ENCODE results near the gene HLF.
A peak's percentile ranks its signal among the peaks of the same experiment; 100 is the strongest.

Gene HLF, protein sequence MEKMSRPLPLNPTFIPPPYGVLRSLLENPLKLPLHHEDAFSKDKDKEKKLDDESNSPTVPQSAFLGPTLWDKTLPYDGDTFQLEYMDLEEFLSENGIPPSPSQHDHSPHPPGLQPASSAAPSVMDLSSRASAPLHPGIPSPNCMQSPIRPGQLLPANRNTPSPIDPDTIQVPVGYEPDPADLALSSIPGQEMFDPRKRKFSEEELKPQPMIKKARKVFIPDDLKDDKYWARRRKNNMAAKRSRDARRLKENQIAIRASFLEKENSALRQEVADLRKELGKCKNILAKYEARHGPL

DNA sequence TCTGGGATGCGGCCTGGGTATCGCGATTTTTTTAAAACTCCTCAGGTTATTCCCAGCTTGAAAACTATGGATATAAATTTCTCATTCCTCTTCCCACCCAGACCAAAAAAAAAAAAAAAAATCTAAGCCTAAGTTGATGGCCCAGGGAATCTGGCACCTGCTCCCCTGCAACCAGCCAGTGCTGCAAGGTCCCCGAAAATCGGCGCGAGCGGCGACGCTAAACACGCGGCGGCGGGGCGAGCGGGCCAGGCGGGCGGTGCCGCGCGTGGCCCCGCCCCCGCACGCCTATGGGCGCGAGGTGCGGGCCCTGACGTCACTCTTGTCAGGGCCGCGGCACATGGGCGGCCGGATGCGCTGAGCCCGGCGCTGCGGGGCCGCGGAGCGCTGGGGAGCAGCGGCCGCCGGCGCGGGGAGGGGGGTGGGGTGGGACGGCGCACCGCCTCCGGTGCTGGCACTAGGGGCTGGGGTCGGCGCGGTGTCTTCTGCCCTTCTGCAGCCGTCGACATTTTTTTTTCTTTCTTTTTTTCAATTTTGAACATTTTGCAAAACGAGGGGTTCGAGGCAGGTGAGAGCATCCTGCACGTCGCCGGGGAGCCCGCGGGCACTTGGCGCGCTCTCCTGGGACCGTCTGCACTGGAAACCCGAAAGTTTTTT is at the start of gene HLF:
Gene HLF, plus strand, starts transcription at position 316 of the 654 bp plus-strand sequence. CDS start 525 bp downstream, outside the sequence.
- peak; percentile 80 for DNase-seq

GRCh38 chr17:55215711-55216110 is 49.0 kb upstream of the HLF start:
- DNase-seq, result no peak

DNA sequence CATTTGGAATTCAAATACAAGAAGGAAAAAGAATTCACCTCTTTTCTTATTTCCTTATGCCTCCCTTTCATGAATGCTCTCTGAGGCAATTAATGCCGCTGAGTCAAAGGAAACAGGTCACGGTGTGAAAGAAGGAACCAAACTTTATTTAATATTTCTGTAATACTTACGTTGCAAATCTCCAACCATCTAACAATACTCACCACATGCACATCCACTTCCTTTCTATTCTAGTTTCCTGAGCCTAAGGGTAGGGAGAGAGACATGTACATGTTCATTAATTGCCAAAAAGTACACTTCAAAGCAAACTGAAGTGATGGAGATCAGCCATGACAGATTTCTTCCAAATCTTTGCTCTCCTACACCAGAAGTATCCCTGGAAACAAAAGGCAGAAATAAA is 47.9 kb upstream of the HLF start:
- no peak for DNase-seq

DNA sequence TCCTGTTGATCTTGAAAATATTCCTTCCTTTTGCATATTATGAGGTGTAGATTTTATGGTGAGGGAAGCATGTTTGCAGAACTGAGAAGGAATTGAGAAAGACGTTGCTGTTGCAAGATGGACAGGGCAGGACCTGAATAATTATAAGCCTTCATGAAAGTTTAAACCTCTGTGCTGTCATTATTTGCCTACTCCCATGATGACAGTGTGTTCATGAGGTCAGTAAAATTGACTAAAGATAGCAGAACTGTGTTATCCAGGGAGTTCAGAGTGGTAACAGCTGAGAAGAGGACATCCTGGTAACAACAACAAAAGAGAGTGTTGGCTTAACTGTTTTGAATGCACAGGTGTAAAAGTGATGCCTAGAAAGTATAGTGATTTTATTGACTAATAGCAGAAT is 45.3 kb upstream of the HLF start:
- DNase-seq, result no peak

- DNase-seq, result no peak
Measured at GRCh38 chr17:55219934-55220333, 44.8 kb upstream of the HLF start.

DNA sequence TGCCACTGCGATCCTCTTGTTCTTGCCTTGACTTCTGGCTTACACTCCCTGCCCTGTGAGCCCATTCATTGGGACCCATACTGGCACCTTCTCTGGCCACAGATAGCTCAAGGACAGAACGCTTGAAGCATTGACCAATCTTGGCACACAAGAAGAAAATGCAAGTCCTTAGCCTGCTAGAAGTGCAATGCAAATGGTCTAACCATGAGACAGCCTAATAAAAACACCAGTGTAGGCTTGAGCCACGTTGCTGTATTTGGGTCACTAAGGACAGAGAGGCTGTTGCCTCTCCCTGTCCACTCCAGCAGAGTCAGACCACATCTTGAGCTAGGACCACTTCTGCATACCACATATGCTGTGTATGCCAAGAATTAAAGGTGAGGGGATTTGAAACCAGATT is 41.2 kb upstream of the HLF start:
- DNase-seq, result no peak

- no peak for DNase-seq
Measured at GRCh38 chr17:55224746-55225145, 40.0 kb upstream of the HLF start.

GRCh38 chr17:55225237-55225636 is 39.5 kb upstream of the HLF start:
- no peak for DNase-seq

GRCh38 chr17:55228683-55229192 is 36.0 kb upstream of the HLF start:
- DNase-seq, result no peak

DNA sequence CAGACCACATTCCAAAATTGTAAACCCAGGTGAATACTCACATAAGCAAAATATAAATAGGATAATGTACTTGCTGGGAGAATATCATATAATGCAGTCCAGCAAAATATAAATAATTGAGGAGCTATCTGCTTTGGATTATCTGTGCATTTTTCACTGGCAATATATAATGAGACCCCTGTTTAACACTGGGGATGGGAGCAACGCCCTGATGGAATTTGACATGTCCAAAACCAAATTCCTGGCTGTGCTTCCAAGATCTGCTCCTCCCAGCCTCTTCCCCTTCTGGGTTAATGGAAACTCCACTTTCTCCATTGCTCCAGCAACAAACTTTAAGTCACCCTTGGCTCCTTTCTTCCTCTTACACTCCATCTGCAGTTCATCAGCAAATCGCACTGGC is 35.5 kb upstream of the HLF start:
- no peak for DNase-seq

- DNase-seq, result no peak
Measured at GRCh38 chr17:55230716-55231115, 34.0 kb upstream of the HLF start.

GRCh38 chr17:55233840-55234239 is 30.9 kb upstream of the HLF start:
- no peak for DNase-seq

GRCh38 chr17:55236316-55236715 is 28.4 kb upstream of the HLF start:
- DNase-seq, result no peak

- peak; percentile 13 for DNase-seq
Measured at GRCh38 chr17:55237268-55237667, 27.5 kb upstream of the HLF start.

GRCh38 chr17:55237841-55238178 is 26.9 kb upstream of the HLF start:
- DNase-seq, result no peak

- DNase-seq, result peak; percentile 91
Measured at GRCh38 chr17:55238179-55238930, 26.4 kb upstream of the HLF start.

GRCh38 chr17:55238931-55239297 is 25.8 kb upstream of the HLF start:
- peak; percentile 28 for DNase-seq

DNA sequence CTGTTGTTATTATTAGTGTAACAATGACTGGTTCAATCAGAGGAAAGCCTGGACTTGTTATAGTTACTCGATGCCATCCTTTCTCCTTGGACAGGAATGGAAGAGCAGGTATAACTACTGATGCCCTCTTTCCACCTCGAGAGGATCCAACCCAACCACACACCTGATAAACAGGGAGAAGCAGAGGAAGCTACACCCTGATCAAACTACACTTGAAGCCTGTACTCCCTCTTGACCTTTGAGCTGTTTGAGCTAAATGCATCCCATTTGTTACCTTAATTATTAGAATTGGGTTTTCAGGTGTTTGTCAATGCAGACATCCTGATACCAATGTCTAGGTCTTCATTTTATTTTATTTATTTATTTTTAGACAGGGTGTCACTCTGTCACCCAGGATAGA is 23.7 kb upstream of the HLF start:
- DNase-seq, result no peak

- no peak for DNase-seq
Measured at GRCh38 chr17:55242476-55242875, 22.3 kb upstream of the HLF start.

GRCh38 chr17:55245986-55246385 is 18.8 kb upstream of the HLF start:
- no peak for DNase-seq

DNA sequence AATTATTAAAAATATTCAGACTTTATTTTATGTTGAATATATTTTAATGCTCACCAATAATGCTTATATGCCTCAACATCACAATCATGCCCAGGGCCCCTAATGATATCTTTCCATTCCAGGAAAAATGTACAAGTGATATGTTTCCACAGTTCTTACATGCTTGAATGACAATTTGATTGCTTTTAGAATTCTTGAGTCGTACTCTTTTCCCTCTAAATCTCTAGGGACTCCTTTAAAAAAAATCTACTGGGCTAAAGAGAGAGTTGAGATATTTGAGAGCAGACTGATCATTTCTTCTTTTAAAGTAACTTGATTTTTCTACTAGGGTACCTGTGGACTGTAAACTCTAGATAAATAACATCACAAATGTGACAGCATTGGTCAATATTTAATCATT is 18.2 kb upstream of the HLF start:
- no peak for DNase-seq

DNA sequence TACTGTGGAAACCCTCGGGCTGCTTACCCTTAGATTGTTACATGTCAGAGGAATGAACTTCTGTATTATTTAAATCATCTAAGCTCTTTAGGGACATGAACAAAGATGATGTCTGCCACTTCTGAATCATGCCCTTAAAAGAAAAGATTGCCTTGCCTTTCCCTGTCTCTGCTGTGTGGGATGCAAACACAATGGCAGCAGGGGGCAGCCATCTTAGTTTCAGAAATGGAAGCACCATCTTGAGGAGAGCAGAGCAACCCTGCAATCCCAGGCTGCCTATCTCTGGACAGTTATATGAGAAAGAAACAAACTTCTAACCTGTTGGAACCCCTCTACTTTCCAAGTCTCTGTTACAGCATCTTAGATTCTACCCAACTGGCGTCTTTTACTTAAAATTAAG is 16.7 kb upstream of the HLF start:
- no peak for DNase-seq

- no peak for DNase-seq
Measured at GRCh38 chr17:55249861-55250260, 14.9 kb upstream of the HLF start.

DNA sequence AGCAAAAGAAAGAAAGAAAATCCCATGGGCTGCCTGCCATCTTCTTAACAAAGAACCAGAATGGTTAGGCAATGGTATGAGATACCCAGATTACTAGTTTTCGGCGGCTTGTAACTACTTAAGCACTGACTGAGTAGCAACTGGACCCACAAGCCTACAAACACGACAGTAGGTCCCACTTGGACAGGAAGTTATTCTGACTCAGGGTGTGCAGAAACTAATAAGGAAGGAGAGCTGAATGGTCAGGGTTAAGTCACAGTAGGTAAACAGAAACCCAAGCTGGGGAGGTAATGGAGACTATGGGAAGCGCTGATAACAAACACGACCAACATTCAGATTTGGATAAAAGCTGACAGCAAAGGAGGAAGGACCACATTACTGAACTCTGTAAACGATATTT is 10.4 kb upstream of the HLF start:
- DNase-seq, result no peak

Data from CD4-positive, alpha-beta T cell treated with Interleukin-6 for 4 hours (primary cell).